GM23338 (cell line): Measurements from ENCODE around the gene SNAP47. TPM values are rescaled to one million over a fixed set of nuclear protein-coding genes. Genes with fewer than 3 reads are reported as not detected.
A peak's percentile ranks its signal among the peaks of the same experiment; 100 is the strongest.

Experiments
- ATAC-seq: fragments of 200-7000 bp; cut with Tn5 transposase; 3 replicates; pipeline ENCODE4 v1.9.1; 2020
- DNase-seq: peaks from one replicate; pipeline ENCODE4 v3.0.0-alpha.2; 2015; ENCODE audit warnings: low spot score
- H2AFZ ChIP-seq: fragments of 200-600 bp; sonication (generic); 2 replicates; pipeline ENCODE4 v1.8.0; 2016; ENCODE audit warnings: antibody characterized with exemption, mild to moderate bottlenecking, moderate library complexity
- H3F3A ChIP-seq: fragments of 200-600 bp; sonication (generic); replicated peaks from 2 replicates; pipeline ENCODE4 v1.8.0; 2017; ENCODE audit warnings: antibody characterized with exemption, mixed run types, low read depth
- H3K27ac ChIP-seq: fragments of 200-600 bp; sonication (generic); 2 replicates; pipeline ENCODE4 v1.6.1; 2016; ENCODE audit warnings: low read depth
- H3K27me3 ChIP-seq: fragments of 200-600 bp; sonication (generic); 2 replicates; pipeline ENCODE4 v1.8.0; 2016; ENCODE audit warnings: mild to moderate bottlenecking, mixed run types, moderate library complexity; ENCODE audit not compliant: insufficient read depth
- H3K36me3 ChIP-seq: fragments of 200-600 bp; sonication (generic); 2 replicates; pipeline ENCODE4 v1.8.0; 2016; ENCODE audit warnings: mild to moderate bottlenecking; ENCODE audit not compliant: insufficient read depth
- H3K4me1 ChIP-seq: fragments of 200-600 bp; sonication (generic); 2 replicates; pipeline ENCODE4 v1.8.0; 2016; ENCODE audit warnings: mild to moderate bottlenecking, moderate library complexity; ENCODE audit not compliant: insufficient read depth
- H3K4me2 ChIP-seq: fragments of 200-600 bp; sonication (generic); 2 replicates; pipeline ENCODE4 v1.7.1; 2017; ENCODE audit warnings: mixed run types
- H3K4me3 ChIP-seq: fragments of 200-600 bp; sonication (generic); 2 replicates; pipeline ENCODE4 v1.6.1; 2016; ENCODE audit warnings: mixed run types
- H3K79me2 ChIP-seq: fragments of 200-600 bp; sonication (generic); replicated peaks from 2 replicates; pipeline ENCODE4 v1.8.0; 2017; ENCODE audit warnings: mild to moderate bottlenecking; ENCODE audit not compliant: insufficient read depth
- H3K9me2 ChIP-seq: fragments of 200-600 bp; sonication (generic); 2 replicates; pipeline ENCODE4 v1.8.0; 2017; ENCODE audit not compliant: insufficient read depth
- H4K20me1 ChIP-seq: fragments of 200-600 bp; sonication (generic); replicated peaks from 2 replicates; pipeline ENCODE4 v1.8.0; 2017; ENCODE audit warnings: mild to moderate bottlenecking; ENCODE audit not compliant: insufficient read depth
- H3K27ac Mint-ChIP-seq: 2 replicates; pipeline ENCODE4 v1.8.0; 2020; ENCODE audit warnings: inconsistent platforms, mild to moderate bottlenecking, moderate library complexity, mixed read lengths
- H3K27me3 Mint-ChIP-seq: 3 replicates; pipeline ENCODE4 v1.8.0; 2022; ENCODE audit warnings: low read depth, mild to moderate bottlenecking, moderate library complexity, mixed read lengths, inconsistent platforms; ENCODE audit not compliant: insufficient read depth, poor library complexity
- H3K36me3 Mint-ChIP-seq: 3 replicates; pipeline ENCODE4 v1.8.0; 2021; ENCODE audit warnings: low read depth, mild to moderate bottlenecking, inconsistent platforms, moderate library complexity, mixed read lengths
- H3K4me1 Mint-ChIP-seq: 3 replicates; pipeline ENCODE4 v1.8.0; 2020; ENCODE audit warnings: mild to moderate bottlenecking, inconsistent platforms, mixed read lengths
- H3K4me3 Mint-ChIP-seq: 3 replicates; pipeline ENCODE4 v1.8.0; 2021; ENCODE audit warnings: moderate library complexity, mild to moderate bottlenecking, inconsistent platforms, mixed read lengths
- H3K9me3 Mint-ChIP-seq: 3 replicates; pipeline ENCODE4 v1.8.0; 2020; ENCODE audit warnings: moderate library complexity, mild to moderate bottlenecking, inconsistent platforms, mixed read lengths
- CREB1 ChIP-seq: fragments of 250-450 bp; sonication (Bioruptor Pico); IDR thresholded peaks from 2 replicates; pipeline ENCODE4 v1.5.0; 2020; ENCODE audit warnings: low read depth, mild to moderate bottlenecking, moderate library complexity
- CTCF ChIP-seq, 2 experiments: fragments of 200-600 bp in 1 of 2; sonication (generic) in 1 of 2; conservative IDR thresholded peaks; 2 replicates each; pipeline versions ENCODE4 v1.5.1 to v1.6.1; 2016 to 2017; ENCODE audit warnings: antibody characterized with exemption in 2 of 2, low read depth in 2 of 2, mild to moderate bottlenecking in 2 of 2, moderate library complexity in 1 of 2
- EZH2 ChIP-seq: fragments of 200-600 bp; sonication (generic); IDR thresholded peaks from one replicate; pipeline ENCODE4 v1.8.0; 2017; ENCODE audit warnings: antibody characterized with exemption, mild to moderate bottlenecking, low read depth; ENCODE audit not compliant: unreplicated experiment
- EZH2phosphoT487 ChIP-seq: fragments of 200-600 bp; sonication (generic); IDR thresholded peaks from one replicate; pipeline ENCODE4 v1.8.1; 2018; ENCODE audit warnings: antibody characterized with exemption; ENCODE audit not compliant: unreplicated experiment
- JUNB ChIP-seq: IDR thresholded peaks from one replicate; pipeline ENCODE4 v1.6.1; 2016; ENCODE audit warnings: antibody characterized with exemption; ENCODE audit not compliant: unreplicated experiment
- STAT1 ChIP-seq: IDR thresholded peaks from one replicate; pipeline ENCODE4 v1.6.1; 2016; ENCODE audit warnings: antibody characterized with exemption; ENCODE audit not compliant: unreplicated experiment
- ZNF114 ChIP-seq: fragments of 250-450 bp; sonication (Bioruptor Pico); IDR thresholded peaks from 2 replicates; pipeline ENCODE4 v1.5.0; 2020; ENCODE audit warnings: mild to moderate bottlenecking, moderate library complexity
- polyA plus RNA-seq: library from polyadenylated mRNA; unstranded; fragments of >200 nt; fragmentation: Nextera tagmentation; extraction: Ambion mirVana; gene quantifications from 2 replicates; pipeline ENCODE4 v1.2.1, GENCODE V29; 2016
- total RNA-seq: library from RNA; depleted of rRNA; stranded (reverse); fragments of >200 nt; shearing (Covaris generic); gene quantifications from 2 replicates; pipeline ENCODE4 v1.2.3, GENCODE V29; 2014
- TF ChIP-seq, protein P1 (sequence below): fragments of 250-450 bp; sonication (Bioruptor Pico); IDR thresholded peaks from 2 replicates; pipeline ENCODE4 v1.5.0; 2020; ENCODE audit warnings: mild to moderate bottlenecking, moderate library complexity
- TF ChIP-seq, protein P2 (sequence below): IDR thresholded peaks from one replicate; pipeline ENCODE4 v1.6.1; 2018; ENCODE audit warnings: antibody characterized with exemption; ENCODE audit not compliant: unreplicated experiment

The SNAP47 gene
- total and polyA plus RNA-seq, 2 experiments from 2014 or later = 19.5 to 51.8 TPM

DNA sequence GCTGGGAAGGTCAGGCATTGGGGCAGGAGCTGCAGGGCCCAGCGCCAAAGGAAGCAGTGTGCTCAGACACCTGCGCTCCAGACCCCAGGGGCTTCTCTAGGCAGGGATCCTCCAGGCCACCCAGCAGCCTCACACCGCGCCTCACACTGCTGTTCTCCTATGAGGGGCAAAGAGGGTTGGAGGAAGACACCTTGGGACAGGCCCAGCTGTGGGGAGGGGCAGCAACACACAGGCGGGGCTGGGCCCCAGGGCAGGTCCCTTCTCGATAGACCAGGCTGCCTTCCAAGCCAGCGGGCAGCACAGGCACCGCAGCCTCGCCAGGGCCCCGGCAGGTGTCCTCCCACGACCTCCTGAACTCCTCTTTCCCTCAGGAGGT, 59.6 kb downstream of the SNAP47 start:
- H3K27me3 ChIP-seq = peaks cover 4% of the 10 kb centered on the region
- no peaks in the 10 kb centered on the region; the same call in 2 of the 3 replicates for H3K36me3 Mint-ChIP-seq
- H3K4me1 Mint-ChIP-seq = peaks cover 16% of the 10 kb centered on the region
- no peaks in the 10 kb centered on the region for H3K9me2 ChIP-seq
- no peaks in the 10 kb centered on the region for H3K9me3 Mint-ChIP-seq
- DNase-seq (peak; percentile 27), ATAC-seq (peak; percentile 20)
- H3F3A ChIP-seq = no peaks in the 10 kb centered on the region
- no peak overlapping the region for H3K4me3 ChIP-seq
- H3K27ac Mint-ChIP-seq = no peak overlapping the region
- H3K79me2 ChIP-seq = no peaks in the 10 kb centered on the region
- H3K4me2 ChIP-seq = no peak overlapping the region
- no peaks in the 10 kb centered on the region; the same call in 1 of the 2 replicates for H4K20me1 ChIP-seq
- H3K4me3 Mint-ChIP-seq = no peak overlapping the region
- no peak overlapping the region for H2AFZ ChIP-seq
- no peaks in the 10 kb centered on the region for H3K36me3 ChIP-seq
- no peak overlapping the region for H3K27ac ChIP-seq
- TF ChIP-seq CTCF (conservative IDR thresholded peaks at IDR 0.05; ENCODE audit: low read depth in 2 of 2) (no peak), JUNB (no peak)
- peaks cover 16% of the 10 kb centered on the region for H3K4me1 ChIP-seq
- peaks cover 7% of the 10 kb centered on the region for H3K27me3 Mint-ChIP-seq

DNA sequence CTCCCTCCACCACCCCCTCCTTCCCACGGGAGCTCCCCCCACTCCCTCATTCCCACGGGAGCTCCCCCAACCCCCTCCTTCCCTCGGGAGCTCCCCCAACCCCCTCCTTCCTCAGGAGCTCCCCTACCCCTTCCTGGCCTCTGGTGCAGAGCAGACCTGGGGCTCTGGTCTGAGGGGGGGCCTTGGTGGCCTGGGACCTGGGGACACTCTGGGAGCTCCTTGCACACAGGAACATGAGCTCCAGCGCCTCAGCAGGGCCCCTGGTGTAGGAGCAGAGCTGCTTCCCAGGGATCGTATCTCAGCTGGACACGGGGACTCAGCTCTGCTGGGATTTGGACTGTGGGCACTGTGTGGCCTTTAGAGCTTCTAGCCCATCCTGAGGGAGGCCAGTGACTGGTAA, 60.5 kb downstream of the SNAP47 start:
- Histone ChIP-seq H4K20me1 (no peaks in the 10 kb centered on the region; the same call in 1 of the 2 replicates), H3K27ac (no peak overlapping the region), H3K9me2 (no peaks in the 10 kb centered on the region), H3K4me3 (no peak overlapping the region), H3K79me2 (no peaks in the 10 kb centered on the region), H3K4me2 (no peak overlapping the region), H3K4me1 (peaks cover 16% of the 10 kb centered on the region), H2AFZ (no peak overlapping the region), H3F3A (no peaks in the 10 kb centered on the region), H3K36me3 (no peaks in the 10 kb centered on the region), H3K27me3 (no peaks in the 10 kb centered on the region)
- H3K27ac Mint-ChIP-seq = no peak overlapping the region
- H3K4me1 Mint-ChIP-seq = peaks cover 16% of the 10 kb centered on the region
- H3K9me3 Mint-ChIP-seq = no peaks in the 10 kb centered on the region
- H3K36me3 Mint-ChIP-seq = no peaks in the 10 kb centered on the region; the same call in 2 of the 3 replicates
- H3K27me3 Mint-ChIP-seq = peaks cover 2% of the 10 kb centered on the region
- no peak for ATAC-seq
- no peak for DNase-seq
- H3K4me3 Mint-ChIP-seq = no peak overlapping the region
- TF ChIP-seq EZH2phosphoT487 (no peak), CREB1 (CRISPR knock-in tag) (no peak), JUNB (no peak), EZH2 (no peak), STAT1 (no peak), ZNF114 (no peak)
- TF ChIP-seq, protein P1, sequence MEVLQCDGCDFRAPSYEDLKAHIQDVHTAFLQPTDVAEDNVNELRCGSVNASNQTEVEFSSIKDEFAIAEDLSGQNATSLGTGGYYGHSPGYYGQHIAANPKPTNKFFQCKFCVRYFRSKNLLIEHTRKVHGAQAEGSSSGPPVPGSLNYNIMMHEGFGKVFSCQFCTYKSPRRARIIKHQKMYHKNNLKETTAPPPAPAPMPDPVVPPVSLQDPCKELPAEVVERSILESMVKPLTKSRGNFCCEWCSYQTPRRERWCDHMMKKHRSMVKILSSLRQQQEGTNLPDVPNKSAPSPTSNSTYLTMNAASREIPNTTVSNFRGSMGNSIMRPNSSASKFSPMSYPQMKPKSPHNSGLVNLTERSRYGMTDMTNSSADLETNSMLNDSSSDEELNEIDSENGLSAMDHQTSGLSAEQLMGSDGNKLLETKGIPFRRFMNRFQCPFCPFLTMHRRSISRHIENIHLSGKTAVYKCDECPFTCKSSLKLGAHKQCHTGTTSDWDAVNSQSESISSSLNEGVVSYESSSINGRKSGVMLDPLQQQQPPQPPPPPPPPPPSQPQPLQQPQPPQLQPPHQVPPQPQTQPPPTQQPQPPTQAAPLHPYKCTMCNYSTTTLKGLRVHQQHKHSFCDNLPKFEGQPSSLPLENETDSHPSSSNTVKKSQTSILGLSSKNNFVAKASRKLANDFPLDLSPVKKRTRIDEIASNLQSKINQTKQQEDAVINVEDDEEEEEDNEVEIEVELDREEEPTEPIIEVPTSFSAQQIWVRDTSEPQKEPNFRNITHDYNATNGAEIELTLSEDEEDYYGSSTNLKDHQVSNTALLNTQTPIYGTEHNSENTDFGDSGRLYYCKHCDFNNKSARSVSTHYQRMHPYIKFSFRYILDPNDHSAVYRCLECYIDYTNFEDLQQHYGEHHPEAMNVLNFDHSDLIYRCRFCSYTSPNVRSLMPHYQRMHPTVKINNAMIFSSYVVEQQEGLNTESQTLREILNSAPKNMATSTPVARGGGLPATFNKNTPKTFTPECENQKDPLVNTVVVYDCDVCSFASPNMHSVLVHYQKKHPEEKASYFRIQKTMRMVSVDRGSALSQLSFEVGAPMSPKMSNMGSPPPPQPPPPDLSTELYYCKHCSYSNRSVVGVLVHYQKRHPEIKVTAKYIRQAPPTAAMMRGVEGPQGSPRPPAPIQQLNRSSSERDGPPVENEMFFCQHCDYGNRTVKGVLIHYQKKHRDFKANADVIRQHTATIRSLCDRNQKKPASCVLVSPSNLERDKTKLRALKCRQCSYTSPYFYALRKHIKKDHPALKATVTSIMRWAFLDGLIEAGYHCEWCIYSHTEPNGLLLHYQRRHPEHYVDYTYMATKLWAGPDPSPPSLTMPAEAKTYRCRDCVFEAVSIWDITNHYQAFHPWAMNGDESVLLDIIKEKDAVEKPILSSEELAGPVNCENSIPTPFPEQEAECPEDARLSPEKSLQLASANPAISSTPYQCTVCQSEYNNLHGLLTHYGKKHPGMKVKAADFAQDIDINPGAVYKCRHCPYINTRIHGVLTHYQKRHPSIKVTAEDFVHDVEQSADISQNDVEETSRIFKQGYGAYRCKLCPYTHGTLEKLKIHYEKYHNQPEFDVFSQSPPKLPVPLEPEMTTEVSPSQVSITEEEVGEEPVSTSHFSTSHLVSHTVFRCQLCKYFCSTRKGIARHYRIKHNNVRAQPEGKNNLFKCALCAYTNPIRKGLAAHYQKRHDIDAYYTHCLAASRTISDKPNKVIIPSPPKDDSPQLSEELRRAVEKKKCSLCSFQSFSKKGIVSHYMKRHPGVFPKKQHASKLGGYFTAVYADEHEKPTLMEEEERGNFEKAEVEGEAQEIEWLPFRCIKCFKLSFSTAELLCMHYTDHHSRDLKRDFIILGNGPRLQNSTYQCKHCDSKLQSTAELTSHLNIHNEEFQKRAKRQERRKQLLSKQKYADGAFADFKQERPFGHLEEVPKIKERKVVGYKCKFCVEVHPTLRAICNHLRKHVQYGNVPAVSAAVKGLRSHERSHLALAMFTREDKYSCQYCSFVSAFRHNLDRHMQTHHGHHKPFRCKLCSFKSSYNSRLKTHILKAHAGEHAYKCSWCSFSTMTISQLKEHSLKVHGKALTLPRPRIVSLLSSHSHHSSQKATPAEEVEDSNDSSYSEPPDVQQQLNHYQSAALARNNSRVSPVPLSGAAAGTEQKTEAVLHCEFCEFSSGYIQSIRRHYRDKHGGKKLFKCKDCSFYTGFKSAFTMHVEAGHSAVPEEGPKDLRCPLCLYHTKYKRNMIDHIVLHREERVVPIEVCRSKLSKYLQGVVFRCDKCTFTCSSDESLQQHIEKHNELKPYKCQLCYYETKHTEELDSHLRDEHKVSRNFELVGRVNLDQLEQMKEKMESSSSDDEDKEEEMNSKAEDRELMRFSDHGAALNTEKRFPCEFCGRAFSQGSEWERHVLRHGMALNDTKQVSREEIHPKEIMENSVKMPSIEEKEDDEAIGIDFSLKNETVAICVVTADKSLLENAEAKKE (CRISPR knock-in tag) = no peak
- TF ChIP-seq, protein P2, sequence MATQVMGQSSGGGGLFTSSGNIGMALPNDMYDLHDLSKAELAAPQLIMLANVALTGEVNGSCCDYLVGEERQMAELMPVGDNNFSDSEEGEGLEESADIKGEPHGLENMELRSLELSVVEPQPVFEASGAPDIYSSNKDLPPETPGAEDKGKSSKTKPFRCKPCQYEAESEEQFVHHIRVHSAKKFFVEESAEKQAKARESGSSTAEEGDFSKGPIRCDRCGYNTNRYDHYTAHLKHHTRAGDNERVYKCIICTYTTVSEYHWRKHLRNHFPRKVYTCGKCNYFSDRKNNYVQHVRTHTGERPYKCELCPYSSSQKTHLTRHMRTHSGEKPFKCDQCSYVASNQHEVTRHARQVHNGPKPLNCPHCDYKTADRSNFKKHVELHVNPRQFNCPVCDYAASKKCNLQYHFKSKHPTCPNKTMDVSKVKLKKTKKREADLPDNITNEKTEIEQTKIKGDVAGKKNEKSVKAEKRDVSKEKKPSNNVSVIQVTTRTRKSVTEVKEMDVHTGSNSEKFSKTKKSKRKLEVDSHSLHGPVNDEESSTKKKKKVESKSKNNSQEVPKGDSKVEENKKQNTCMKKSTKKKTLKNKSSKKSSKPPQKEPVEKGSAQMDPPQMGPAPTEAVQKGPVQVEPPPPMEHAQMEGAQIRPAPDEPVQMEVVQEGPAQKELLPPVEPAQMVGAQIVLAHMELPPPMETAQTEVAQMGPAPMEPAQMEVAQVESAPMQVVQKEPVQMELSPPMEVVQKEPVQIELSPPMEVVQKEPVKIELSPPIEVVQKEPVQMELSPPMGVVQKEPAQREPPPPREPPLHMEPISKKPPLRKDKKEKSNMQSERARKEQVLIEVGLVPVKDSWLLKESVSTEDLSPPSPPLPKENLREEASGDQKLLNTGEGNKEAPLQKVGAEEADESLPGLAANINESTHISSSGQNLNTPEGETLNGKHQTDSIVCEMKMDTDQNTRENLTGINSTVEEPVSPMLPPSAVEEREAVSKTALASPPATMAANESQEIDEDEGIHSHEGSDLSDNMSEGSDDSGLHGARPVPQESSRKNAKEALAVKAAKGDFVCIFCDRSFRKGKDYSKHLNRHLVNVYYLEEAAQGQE = no peak
